ENCODE measurements around the gene UMOD. TPM values are rescaled to one million over a fixed set of nuclear protein-coding genes. Genes with fewer than 3 reads are reported as not detected.

UMOD gene
- total RNA-seq, 2 experiments from 2014 or later: not detected

DNA sequence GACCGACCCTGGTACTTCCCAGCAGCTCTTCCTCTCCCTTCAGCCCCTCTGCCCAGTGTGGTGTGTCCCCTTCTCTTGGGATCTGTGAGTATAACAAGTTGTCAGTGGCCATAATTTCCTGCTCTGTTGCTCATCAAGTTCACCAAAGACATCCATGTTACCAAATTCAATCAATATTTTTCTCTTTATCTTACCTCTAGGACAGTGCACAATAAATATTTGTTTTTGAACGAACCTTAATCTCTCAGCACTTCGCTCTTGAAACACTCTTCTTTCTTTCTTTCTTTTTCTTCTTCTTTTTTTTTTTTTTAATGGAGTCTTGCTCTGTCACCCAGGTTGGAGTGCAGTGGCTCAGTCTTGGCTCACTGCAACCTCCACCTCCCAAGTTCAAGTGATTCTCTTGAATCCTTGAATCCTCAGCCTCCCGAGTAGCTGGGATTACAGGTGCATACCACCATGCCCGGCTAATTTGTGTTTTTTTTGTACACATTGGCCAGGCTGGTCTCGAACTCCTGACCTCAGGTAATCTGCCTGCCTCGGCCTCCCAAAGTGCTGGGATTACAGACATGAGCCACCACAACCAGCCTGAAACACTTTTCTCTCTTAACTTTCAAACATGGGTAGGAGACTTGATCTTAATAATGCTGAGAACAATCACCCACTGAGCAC is 2.7 kb upstream of the UMOD start:
- Mint-ChIP-seq H3K4me1 (ENCODE audit: low read depth) (no peaks in the 10 kb centered on the region), H3K4me3 (no peak overlapping the region), H3K27me3 (ENCODE audit: low read depth) (peaks cover 19% of the 10 kb centered on the region), H3K27ac (no peak overlapping the region), H3K9me3 (no peaks in the 10 kb centered on the region), H3K36me3 (ENCODE audit: low read depth) (no peaks in the 10 kb centered on the region)
- no peak for DNase-seq
- intact Hi-C loops (cut with micrococcal nuclease): no loop called here
- CTCF ChIA-PET: no interaction called here

DNA sequence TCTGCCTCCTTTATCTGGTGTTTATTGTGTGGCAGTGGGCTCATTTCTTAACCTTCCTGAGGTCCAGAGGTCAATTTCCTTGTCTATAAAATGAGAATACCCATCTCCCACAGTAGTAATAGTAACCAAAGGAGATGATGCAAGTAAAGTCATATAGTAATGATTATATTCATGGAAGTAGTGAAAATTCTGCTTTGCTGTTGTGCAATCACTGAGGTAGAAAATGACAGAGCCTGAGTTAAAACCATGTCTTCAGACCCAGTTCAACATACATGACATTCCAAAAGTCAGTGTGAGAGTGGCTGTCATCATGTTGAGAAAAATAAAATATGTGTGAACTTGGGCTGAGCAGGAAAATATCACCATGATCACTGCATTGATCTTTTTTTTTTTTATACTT is 864 bp upstream of the UMOD start:
- CTCF ChIA-PET: no interaction called here
- Mint-ChIP-seq H3K4me1 (ENCODE audit: low read depth) (no peaks in the 10 kb centered on the region), H3K4me3 (no peak overlapping the region), H3K27ac (no peak overlapping the region), H3K9me3 (no peaks in the 10 kb centered on the region), H3K36me3 (ENCODE audit: low read depth) (no peaks in the 10 kb centered on the region), H3K27me3 (ENCODE audit: low read depth) (peaks cover 16% of the 10 kb centered on the region)
- no peak for DNase-seq
- intact Hi-C loops (cut with micrococcal nuclease): no loop called here

DNA sequence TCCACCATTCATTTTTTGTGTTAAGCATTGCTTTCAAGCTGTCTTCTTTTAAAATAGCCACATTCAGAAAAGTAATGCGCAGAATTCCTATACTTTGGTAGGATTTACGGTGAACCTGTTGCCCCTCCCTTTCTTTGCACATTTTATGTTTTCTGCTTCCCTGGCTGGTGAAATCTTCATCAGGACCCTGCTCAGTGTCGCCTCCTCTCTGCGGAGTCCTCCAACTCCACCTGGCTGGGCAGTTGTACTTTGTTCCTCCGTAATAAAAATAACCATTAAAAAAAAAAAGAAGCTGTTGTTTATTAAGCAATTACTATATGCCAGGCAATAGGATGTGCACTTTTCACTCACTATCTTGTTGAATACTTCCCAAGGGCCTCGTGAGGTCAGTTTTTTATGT is 2.9 kb downstream of the UMOD start:
- CTCF ChIA-PET: interaction anchor here (0.7 to 1.2 kb wide), 2 partner anchors 12 to 35 kb away, joined by 4 to 6 read pairs; no protein-coding TSS in a partner anchor
- no peaks in the 10 kb centered on the region for H3K4me1 Mint-ChIP-seq (ENCODE audit: low read depth)
- H3K4me3 Mint-ChIP-seq: no peak overlapping the region
- no peak overlapping the region for H3K27ac Mint-ChIP-seq
- no peak for DNase-seq
- intact Hi-C loops (cut with micrococcal nuclease): no loop called here
- H3K9me3 Mint-ChIP-seq: no peaks in the 10 kb centered on the region
- H3K27me3 Mint-ChIP-seq (ENCODE audit: low read depth): peaks cover 2% of the 10 kb centered on the region
- H3K36me3 Mint-ChIP-seq (ENCODE audit: low read depth): no peaks in the 10 kb centered on the region

DNA sequence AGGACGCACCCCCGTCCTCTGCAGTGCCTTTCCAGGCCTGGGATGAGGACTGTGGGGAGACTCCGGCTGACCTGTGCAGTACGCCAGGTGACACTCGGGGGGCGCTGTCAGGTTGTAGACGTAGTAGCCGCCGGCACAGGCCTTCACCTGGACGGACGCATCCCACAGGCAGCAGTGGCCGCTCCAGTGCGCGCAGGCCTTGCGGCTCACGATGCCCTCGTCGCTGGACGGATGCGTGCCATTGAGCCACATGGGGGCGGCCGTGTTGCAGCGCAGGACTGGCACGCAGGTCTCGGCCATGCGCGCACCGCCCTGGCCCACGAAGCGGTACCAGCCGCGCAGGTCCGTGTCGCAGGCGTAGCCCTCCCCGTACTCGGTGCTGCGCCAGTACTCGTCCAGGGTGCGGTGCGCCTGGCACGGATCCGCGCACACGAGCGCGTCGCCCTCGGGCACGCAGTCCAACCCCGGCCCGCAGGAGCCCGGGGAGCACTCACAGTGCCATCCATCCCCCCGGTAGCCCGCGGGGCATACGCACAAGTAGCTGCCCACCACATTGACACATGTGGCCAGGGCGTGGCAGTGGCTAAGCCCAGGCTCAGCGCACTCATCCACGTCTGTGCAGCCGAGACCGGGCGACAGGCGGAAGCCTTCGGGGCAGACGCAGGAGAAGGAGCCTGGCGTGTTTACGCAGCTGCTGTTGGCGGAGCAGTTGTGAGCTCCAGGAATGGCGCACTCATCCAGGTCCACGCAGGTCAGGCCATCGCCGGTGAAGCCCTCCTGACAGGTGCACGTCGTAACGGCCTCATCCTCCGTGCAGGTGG is 3.9 kb downstream of the UMOD start:
- intact Hi-C loops (cut with micrococcal nuclease): no loop called here
- no peak overlapping the region for H3K27ac Mint-ChIP-seq
- H3K4me1 Mint-ChIP-seq (ENCODE audit: low read depth): no peaks in the 10 kb centered on the region
- CTCF ChIA-PET: interaction anchor here (1.0 to 1.2 kb wide), 2 partner anchors 34 to 36 kb away, joined by 3 to 6 read pairs; no protein-coding TSS in a partner anchor
- H3K36me3 Mint-ChIP-seq (ENCODE audit: low read depth): no peaks in the 10 kb centered on the region
- H3K4me3 Mint-ChIP-seq: no peak overlapping the region
- no peaks in the 10 kb centered on the region for H3K27me3 Mint-ChIP-seq (ENCODE audit: low read depth)
- DNase-seq: no peak
- no peaks in the 10 kb centered on the region for H3K9me3 Mint-ChIP-seq

DNA sequence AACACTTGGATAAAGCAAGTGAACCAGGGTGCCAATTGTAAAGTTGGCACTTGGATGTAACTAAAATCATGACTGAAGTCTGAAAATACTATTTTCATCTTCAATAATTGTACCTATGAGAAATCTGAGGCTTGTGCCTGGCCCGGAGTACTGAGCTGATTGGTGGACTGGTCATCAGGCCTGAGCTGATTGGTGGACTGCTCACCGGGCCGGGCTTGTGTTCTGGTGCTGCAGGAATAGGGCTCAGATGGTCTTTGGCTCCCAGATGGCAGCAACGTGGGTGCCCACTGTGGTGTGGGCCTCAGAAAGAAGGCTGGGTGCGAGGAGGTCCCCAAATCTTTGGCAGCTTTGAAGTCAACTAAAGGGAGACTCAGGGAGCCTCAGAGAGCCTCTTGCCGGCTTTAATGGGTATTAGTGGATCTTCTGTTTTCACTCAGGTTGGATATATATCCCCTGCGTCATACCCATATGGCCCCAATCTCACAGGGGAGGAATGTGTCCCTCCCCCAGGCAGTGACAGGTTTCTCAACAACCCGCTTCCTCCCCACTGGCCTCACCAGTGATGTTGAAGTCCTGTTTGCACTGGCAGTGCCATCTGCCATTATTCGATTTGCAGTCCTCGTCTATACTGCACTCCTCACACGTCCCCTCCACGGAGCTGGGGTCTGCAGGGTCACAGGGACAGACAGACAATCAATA is 4.7 kb downstream of the UMOD start:
- no peak for DNase-seq
- intact Hi-C loops (cut with micrococcal nuclease): no loop called here
- no peak overlapping the region for H3K27ac Mint-ChIP-seq
- H3K4me1 Mint-ChIP-seq (ENCODE audit: low read depth): no peaks in the 10 kb centered on the region
- H3K27me3 Mint-ChIP-seq (ENCODE audit: low read depth): no peaks in the 10 kb centered on the region
- H3K9me3 Mint-ChIP-seq: no peaks in the 10 kb centered on the region
- no peaks in the 10 kb centered on the region for H3K36me3 Mint-ChIP-seq (ENCODE audit: low read depth)
- H3K4me3 Mint-ChIP-seq: no peak overlapping the region
- CTCF ChIA-PET: no interaction called here

DNA sequence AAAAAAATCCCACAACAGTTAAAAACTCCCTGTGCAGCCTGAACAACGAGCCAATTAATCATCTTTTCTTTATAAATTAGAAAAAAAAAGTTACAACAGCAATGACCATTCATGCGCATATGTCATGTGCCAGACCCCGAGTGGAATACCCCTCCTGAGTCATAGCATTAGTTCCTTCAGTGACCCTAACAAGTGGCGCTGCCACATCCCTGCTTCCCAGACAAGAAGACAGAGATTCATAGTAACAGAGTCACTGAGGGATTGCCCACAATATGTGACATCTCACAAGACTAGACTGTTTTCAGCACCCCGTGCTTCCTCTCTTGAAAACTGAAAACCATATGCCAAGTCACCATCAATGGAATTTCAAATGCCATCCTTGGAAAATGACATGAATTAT is 7.9 kb downstream of the UMOD start:
- Mint-ChIP-seq H3K4me3 (no peak overlapping the region), H3K27ac (no peak overlapping the region), H3K36me3 (ENCODE audit: low read depth) (no peaks in the 10 kb centered on the region), H3K4me1 (ENCODE audit: low read depth) (no peaks in the 10 kb centered on the region), H3K9me3 (no peaks in the 10 kb centered on the region), H3K27me3 (ENCODE audit: low read depth) (no peaks in the 10 kb centered on the region)
- intact Hi-C loops (cut with micrococcal nuclease): no loop called here
- CTCF ChIA-PET: no interaction called here
- no peak for DNase-seq

DNA sequence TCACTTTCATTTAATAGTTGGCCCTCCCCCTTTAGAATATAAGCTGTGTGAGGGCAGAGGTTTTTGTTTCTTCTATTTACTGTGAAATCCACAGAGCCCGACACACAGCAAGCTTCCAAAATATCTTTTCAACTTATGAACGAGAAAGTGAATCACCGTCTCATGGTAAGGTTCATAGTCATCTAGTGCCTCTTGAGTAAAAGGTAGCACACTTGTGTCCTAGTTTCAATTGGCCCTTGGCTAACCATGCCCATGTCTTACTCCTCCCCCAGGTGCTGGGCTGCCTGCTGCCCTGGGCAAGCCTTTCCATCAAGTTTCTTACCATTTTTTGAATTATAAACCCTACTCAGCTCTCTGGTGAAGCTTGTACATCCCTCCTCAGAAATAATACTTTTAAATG is 12.8 kb downstream of the UMOD start:
- no peaks in the 10 kb centered on the region for H3K9me3 Mint-ChIP-seq
- H3K27me3 Mint-ChIP-seq (ENCODE audit: low read depth): no peaks in the 10 kb centered on the region
- no peak overlapping the region for H3K27ac Mint-ChIP-seq
- no peak overlapping the region for H3K4me3 Mint-ChIP-seq
- DNase-seq: no peak
- CTCF ChIA-PET: no interaction called here
- intact Hi-C loops (cut with micrococcal nuclease): no loop called here
- no peaks in the 10 kb centered on the region for H3K4me1 Mint-ChIP-seq (ENCODE audit: low read depth)
- no peaks in the 10 kb centered on the region for H3K36me3 Mint-ChIP-seq (ENCODE audit: low read depth)

DNA sequence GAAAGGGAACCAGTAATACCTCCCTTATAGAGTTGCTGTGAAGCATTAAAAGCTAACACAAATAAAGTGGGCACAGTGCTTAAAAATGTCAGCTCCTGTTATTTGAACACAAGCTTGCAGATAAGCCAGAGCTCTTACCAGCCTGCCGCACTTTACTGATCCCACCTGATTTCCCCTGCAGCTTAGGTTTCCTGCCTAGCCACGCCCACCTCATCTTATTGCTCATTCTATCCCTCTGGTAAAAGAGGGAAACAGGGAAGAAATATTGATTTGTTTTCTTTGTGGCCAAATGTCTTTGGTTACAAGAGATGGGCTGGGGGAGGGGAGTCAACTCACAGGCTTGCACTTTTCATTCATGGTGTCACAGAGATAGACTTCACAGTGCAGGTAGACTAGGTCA is 15.6 kb downstream of the UMOD start:
- no peaks in the 10 kb centered on the region for H3K9me3 Mint-ChIP-seq
- no peaks in the 10 kb centered on the region for H3K4me1 Mint-ChIP-seq (ENCODE audit: low read depth)
- no peak for DNase-seq
- intact Hi-C loops (cut with micrococcal nuclease): no loop called here
- no peaks in the 10 kb centered on the region for H3K36me3 Mint-ChIP-seq (ENCODE audit: low read depth)
- H3K27me3 Mint-ChIP-seq (ENCODE audit: low read depth): peaks cover 3% of the 10 kb centered on the region
- no peak overlapping the region for H3K27ac Mint-ChIP-seq
- no peak overlapping the region for H3K4me3 Mint-ChIP-seq
- CTCF ChIA-PET: no interaction called here

DNA sequence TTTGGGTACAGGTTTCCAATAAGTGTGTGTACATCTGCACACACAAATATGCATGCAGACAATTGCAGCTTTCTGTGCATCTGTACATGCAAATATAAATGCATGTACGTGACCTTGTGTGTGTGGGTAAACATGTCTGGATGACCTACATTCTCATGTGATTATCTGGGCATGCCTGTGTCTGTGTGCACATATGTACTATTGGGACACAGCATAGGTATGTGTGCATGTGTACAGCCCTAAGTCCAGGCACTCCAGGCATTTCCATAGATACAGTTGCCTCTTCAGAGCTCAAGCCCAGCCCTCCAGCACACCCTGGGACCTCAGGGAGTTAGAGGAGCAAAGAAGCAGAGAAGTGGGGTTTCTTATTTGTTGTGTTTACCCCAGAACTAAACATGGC is 18.1 kb downstream of the UMOD start:
- CTCF ChIA-PET: interaction anchor here (1.1 to 1.9 kb wide), 2 partner anchors 34 to 51 kb away, joined by 5 to 6 read pairs; no protein-coding TSS in a partner anchor
- no peaks in the 10 kb centered on the region for H3K4me1 Mint-ChIP-seq (ENCODE audit: low read depth)
- DNase-seq: no peak
- H3K4me3 Mint-ChIP-seq: no peak overlapping the region
- intact Hi-C loops (cut with micrococcal nuclease): no loop called here
- peaks cover 3% of the 10 kb centered on the region for H3K27me3 Mint-ChIP-seq (ENCODE audit: low read depth)
- H3K9me3 Mint-ChIP-seq: no peaks in the 10 kb centered on the region
- H3K36me3 Mint-ChIP-seq (ENCODE audit: low read depth): no peaks in the 10 kb centered on the region
- H3K27ac Mint-ChIP-seq: no peak overlapping the region

DNA sequence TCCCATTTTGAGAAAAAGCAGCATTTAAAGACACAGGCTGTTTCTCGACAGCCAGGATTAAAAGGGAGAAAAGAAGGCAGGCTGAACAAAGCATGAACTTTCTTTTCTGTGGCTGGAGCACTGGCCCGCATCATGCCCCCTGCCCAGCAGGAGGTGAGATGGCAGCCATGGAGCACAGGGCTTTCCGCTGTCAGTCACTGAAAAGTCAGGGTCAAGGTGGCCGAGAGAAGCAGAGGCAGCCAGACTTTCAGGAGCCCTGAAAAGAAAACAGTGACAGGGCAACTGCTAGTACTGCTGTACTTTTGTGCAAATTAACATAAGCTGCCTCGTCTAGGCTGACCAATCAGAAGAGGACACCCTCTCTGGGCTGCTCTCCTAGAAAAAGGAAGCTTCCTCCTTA is 19.4 kb downstream of the UMOD start:
- no peaks in the 10 kb centered on the region for H3K9me3 Mint-ChIP-seq
- H3K27ac Mint-ChIP-seq: no peak overlapping the region

DNA sequence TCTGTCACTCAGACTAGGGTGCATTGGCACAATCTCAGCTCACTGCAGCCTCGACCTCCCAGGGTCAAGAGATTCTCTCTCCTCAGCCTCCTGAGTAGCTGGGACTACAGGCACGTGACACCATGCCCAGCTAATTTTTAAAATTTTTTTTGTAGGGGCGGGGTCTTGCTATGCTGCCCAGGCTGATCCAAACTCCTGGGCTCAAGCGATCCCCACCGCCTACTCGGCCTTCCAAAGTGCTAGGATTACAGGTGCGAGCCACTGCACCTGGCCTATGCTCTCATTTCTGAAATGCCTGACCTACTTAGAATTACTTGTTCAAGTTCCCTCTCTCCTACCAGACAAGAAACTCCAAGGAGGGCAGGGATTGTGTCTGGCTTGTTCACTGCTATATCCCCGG is 20.1 kb downstream of the UMOD start:
- H3K27me3 Mint-ChIP-seq (ENCODE audit: low read depth): peaks cover 3% of the 10 kb centered on the region
- no peak overlapping the region for H3K4me3 Mint-ChIP-seq
- H3K9me3 Mint-ChIP-seq: no peaks in the 10 kb centered on the region
- CTCF ChIA-PET: no interaction called here
- H3K36me3 Mint-ChIP-seq (ENCODE audit: low read depth): no peaks in the 10 kb centered on the region
- DNase-seq: no peak
- no peak overlapping the region for H3K27ac Mint-ChIP-seq
- intact Hi-C loops (cut with micrococcal nuclease): no loop called here
- no peaks in the 10 kb centered on the region for H3K4me1 Mint-ChIP-seq (ENCODE audit: low read depth)

More for the DNA sequence above, 19.4 kb downstream of the UMOD start:
- no peak for DNase-seq
- CTCF ChIA-PET: no interaction called here
- no peaks in the 10 kb centered on the region for H3K36me3 Mint-ChIP-seq (ENCODE audit: low read depth)
- H3K27me3 Mint-ChIP-seq (ENCODE audit: low read depth): peaks cover 3% of the 10 kb centered on the region
- intact Hi-C loops (cut with micrococcal nuclease): no loop called here
- no peak overlapping the region for H3K4me3 Mint-ChIP-seq
- no peaks in the 10 kb centered on the region for H3K4me1 Mint-ChIP-seq (ENCODE audit: low read depth)

DNA sequence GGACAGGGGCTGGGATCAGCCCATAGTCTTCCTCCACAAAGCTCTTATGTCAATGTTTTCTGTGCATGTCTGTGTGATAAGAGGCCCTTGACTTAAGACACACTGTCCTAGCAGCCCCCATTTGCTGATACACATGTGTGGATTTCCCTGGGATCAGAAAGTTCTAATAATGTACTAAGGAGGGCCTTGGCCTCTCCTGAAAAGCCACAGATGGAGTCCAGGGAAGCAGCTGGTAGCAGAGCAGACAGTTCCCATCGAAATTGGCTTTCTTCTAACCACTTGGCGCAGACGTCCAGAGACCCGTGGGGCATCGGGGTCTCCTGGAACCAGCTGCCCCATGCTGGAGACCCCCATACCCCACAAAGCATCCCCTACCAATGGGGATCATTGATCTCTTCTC is 20.9 kb downstream of the UMOD start:
- H3K4me1 Mint-ChIP-seq (ENCODE audit: low read depth): no peaks in the 10 kb centered on the region
- H3K4me3 Mint-ChIP-seq: no peak overlapping the region
- no peak overlapping the region for H3K27ac Mint-ChIP-seq
- no peaks in the 10 kb centered on the region for H3K36me3 Mint-ChIP-seq (ENCODE audit: low read depth)
- CTCF ChIA-PET: no interaction called here
- intact Hi-C loops (cut with micrococcal nuclease): no loop called here
- no peaks in the 10 kb centered on the region for H3K9me3 Mint-ChIP-seq
- DNase-seq: no peak
- H3K27me3 Mint-ChIP-seq (ENCODE audit: low read depth): peaks cover 3% of the 10 kb centered on the region
